DOHH2 (cell line): Measurements from ENCODE around the gene SFXN5.

ENCODE experiments used
- EZH2phosphoT487 ChIP-seq: fragments of 200-600 bp; sonication (generic); IDR thresholded peaks from 2 replicates; pipeline ENCODE4 v1.6.1; 2017; ENCODE audit warnings: borderline replicate concordance, mild to moderate bottlenecking, antibody characterized with exemption, low read length, moderate library complexity, mixed read lengths
- TF ChIP-seq, protein P1 (sequence below): fragments of 200-600 bp; sonication (generic); IDR thresholded peaks from one replicate; pipeline ENCODE4 v1.5.1; 2014; ENCODE audit warnings: antibody characterized with exemption, mild to moderate bottlenecking, low read depth, low read length; ENCODE audit not compliant: poor library complexity, severe bottlenecking

- TF ChIP-seq, protein P1, sequence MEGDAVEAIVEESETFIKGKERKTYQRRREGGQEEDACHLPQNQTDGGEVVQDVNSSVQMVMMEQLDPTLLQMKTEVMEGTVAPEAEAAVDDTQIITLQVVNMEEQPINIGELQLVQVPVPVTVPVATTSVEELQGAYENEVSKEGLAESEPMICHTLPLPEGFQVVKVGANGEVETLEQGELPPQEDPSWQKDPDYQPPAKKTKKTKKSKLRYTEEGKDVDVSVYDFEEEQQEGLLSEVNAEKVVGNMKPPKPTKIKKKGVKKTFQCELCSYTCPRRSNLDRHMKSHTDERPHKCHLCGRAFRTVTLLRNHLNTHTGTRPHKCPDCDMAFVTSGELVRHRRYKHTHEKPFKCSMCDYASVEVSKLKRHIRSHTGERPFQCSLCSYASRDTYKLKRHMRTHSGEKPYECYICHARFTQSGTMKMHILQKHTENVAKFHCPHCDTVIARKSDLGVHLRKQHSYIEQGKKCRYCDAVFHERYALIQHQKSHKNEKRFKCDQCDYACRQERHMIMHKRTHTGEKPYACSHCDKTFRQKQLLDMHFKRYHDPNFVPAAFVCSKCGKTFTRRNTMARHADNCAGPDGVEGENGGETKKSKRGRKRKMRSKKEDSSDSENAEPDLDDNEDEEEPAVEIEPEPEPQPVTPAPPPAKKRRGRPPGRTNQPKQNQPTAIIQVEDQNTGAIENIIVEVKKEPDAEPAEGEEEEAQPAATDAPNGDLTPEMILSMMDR: no peak
- no peak for TF ChIP-seq EZH2phosphoT487
These were observed 19.7 kb upstream of the SFXN5 start for GRCh38 chr2:73091164-73091563.
